Measurements from ENCODE around the gene GULP1. TPM values are rescaled to one million over a fixed set of nuclear protein-coding genes. Genes with fewer than 3 reads are reported as not detected.

The GULP1 gene
- total RNA-seq, 4 donors from 2014 or later, result 14.3 to 128 (median 95.7) TPM

GRCh38 chr2:188497726-188498125, 206.1 kb downstream of the GULP1 start:
- DNase-seq, result no peak
- H3K36me3 ChIP-seq, result no peaks in the 10 kb centered on the region
- intact Hi-C loops (cut with DNase I; ENCODE audit: low total_unique reads), result no loop called here
- H3K27me3 ChIP-seq, result no peaks in the 10 kb centered on the region
- no peak overlapping the region for H3K4me3 ChIP-seq
- no peak for TF ChIP-seq POLR2A (IDR thresholded peaks at IDR 0.05)
- TF ChIP-seq, protein P1, sequence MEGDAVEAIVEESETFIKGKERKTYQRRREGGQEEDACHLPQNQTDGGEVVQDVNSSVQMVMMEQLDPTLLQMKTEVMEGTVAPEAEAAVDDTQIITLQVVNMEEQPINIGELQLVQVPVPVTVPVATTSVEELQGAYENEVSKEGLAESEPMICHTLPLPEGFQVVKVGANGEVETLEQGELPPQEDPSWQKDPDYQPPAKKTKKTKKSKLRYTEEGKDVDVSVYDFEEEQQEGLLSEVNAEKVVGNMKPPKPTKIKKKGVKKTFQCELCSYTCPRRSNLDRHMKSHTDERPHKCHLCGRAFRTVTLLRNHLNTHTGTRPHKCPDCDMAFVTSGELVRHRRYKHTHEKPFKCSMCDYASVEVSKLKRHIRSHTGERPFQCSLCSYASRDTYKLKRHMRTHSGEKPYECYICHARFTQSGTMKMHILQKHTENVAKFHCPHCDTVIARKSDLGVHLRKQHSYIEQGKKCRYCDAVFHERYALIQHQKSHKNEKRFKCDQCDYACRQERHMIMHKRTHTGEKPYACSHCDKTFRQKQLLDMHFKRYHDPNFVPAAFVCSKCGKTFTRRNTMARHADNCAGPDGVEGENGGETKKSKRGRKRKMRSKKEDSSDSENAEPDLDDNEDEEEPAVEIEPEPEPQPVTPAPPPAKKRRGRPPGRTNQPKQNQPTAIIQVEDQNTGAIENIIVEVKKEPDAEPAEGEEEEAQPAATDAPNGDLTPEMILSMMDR (IDR thresholded peaks at IDR 0.05), result no peak
- no peak overlapping the region for H3K27ac ChIP-seq
- H3K4me1 ChIP-seq, result peaks cover 0 to 3% of the 10 kb centered on the region in 2 donors
- no peaks in the 10 kb centered on the region for H3K9me3 ChIP-seq

DNA sequence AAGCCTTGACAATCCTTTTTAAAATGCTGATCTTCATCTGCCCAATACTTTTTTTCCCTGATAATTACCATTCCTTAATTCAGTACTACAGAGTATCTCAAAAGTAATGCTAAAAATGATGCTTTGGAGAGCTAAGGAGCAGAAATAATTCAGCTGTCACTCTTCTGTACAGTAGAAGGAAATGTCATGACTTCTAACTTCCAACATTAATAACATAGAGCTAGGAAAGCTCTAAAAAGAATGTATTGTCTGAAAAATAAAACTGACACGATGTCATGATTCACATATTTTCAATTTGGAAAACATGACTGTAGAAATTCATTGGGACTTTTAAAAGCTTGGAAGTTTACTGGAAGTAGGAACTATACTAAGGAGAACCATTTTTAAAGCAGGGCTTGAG, 212.3 kb downstream of the GULP1 start:
- intact Hi-C loops (cut with DNase I; ENCODE audit: low total_unique reads), result no loop called here
- Histone ChIP-seq H3K4me3 (no peak overlapping the region), H3K27ac (no peak overlapping the region), H3K9me3 (no peaks in the 10 kb centered on the region), H3K36me3 (no peaks in the 10 kb centered on the region), H3K27me3 (no peaks in the 10 kb centered on the region), H3K4me1 (no peaks in the 10 kb centered on the region)
- TF ChIP-seq POLR2A (IDR thresholded peaks at IDR 0.05), result no peak
- TF ChIP-seq, protein P1 (IDR thresholded peaks at IDR 0.05), result no peak
- DNase-seq, result no peak

GRCh38 chr2:188506843-188507242, 215.2 kb downstream of the GULP1 start:
- DNase-seq, result no peak
- no peak overlapping the region for H3K27ac ChIP-seq
- H3K27me3 ChIP-seq, result no peaks in the 10 kb centered on the region
- no peaks in the 10 kb centered on the region for H3K9me3 ChIP-seq
- H3K4me3 ChIP-seq, result no peak overlapping the region
- TF ChIP-seq, protein P1 (IDR thresholded peaks at IDR 0.05), result no peak
- no peak for TF ChIP-seq POLR2A (IDR thresholded peaks at IDR 0.05)
- intact Hi-C loops (cut with DNase I; ENCODE audit: low total_unique reads), result no loop called here
- H3K36me3 ChIP-seq, result no peaks in the 10 kb centered on the region
- H3K4me1 ChIP-seq, result no peaks in the 10 kb centered on the region

DNA sequence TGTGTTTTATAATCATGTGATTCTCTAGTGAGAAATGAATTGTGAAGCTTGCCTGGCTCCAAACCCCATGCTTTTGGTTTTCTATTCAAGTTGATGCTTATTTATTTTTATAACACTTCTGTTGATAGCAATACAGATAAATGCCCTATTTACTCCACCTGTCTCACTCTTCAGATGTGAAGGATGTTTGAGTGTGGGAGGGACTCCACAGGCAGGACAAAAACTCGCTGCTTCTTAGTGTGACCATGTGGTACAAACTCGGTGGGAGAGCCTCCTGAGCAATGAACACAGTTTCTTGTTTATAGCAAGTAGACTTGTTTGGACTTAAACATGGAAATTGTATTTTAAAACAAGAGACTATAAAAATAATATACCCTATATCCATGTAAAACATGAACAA, 219.7 kb downstream of the GULP1 start:
- Histone ChIP-seq H3K4me1 (peaks cover 0 to 4% of the 10 kb centered on the region in 2 donors), H3K27me3 (no peaks in the 10 kb centered on the region), H3K36me3 (no peaks in the 10 kb centered on the region), H3K9me3 (no peaks in the 10 kb centered on the region), H3K4me3 (no peak overlapping the region), H3K27ac (peak overlapping the region in 1 of 2 donors; percentile 18)
- intact Hi-C loops (cut with DNase I; ENCODE audit: low total_unique reads), result no loop called here
- TF ChIP-seq, protein P1 (IDR thresholded peaks at IDR 0.05), result no peak
- no peak for TF ChIP-seq POLR2A (IDR thresholded peaks at IDR 0.05)
- DNase-seq, result no peak

GRCh38 chr2:188512456-188512855, 220.8 kb downstream of the GULP1 start:
- Histone ChIP-seq H3K27me3 (no peaks in the 10 kb centered on the region), H3K9me3 (no peaks in the 10 kb centered on the region), H3K4me3 (no peak overlapping the region), H3K4me1 (peaks cover 0 to 4% of the 10 kb centered on the region in 2 donors), H3K36me3 (no peaks in the 10 kb centered on the region), H3K27ac (peak overlapping the region in 1 of 2 donors; percentile 19)
- intact Hi-C loops (cut with DNase I; ENCODE audit: low total_unique reads), result no loop called here
- DNase-seq, result no peak
- no peak for TF ChIP-seq POLR2A (IDR thresholded peaks at IDR 0.05)
- TF ChIP-seq, protein P1 (IDR thresholded peaks at IDR 0.05), result peak; percentile 48 to 73 (median 57)

Data from uterus (tissue), 4 donors.